H9 (cell line): ENCODE results near the gene TRIM54. TPM values are rescaled to one million over a fixed set of nuclear protein-coding genes. Genes with fewer than 3 reads are reported as not detected.

Experiments
- DNase-seq: peaks from one replicate; pipeline ENCODE4 v3.0.0-alpha.2; 2017
- H2AFZ ChIP-seq: one replicate; pipeline ENCODE4 v1.6.1; 2013; ENCODE audit warnings: mild to moderate bottlenecking, low read length, control low read depth, moderate library complexity
- H2AK5ac ChIP-seq: 2 replicates; pipeline ENCODE4 v1.6.1; 2013; ENCODE audit warnings: low read length, control low read depth, mixed read lengths; ENCODE audit not compliant: insufficient read length
- H2BK120ac ChIP-seq: one replicate; pipeline ENCODE4 v1.6.1; 2013; ENCODE audit warnings: low read depth, mild to moderate bottlenecking, low read length, control low read depth, inconsistent platforms; ENCODE audit not compliant: poor library complexity, severe bottlenecking
- H2BK12ac ChIP-seq: 2 replicates; pipeline ENCODE4 v1.6.1; 2013; ENCODE audit warnings: low read length, control low read depth, mixed read lengths, low read depth; ENCODE audit not compliant: insufficient read length
- H2BK15ac ChIP-seq: 2 replicates; pipeline ENCODE4 v1.6.1; 2013; ENCODE audit warnings: low read depth, low read length, control low read depth
- H2BK20ac ChIP-seq: one replicate; pipeline ENCODE4 v1.6.1; 2013; ENCODE audit warnings: low read depth, mild to moderate bottlenecking, low read length, control low read depth, inconsistent platforms; ENCODE audit not compliant: poor library complexity, severe bottlenecking
- H2BK5ac ChIP-seq: 2 replicates; pipeline ENCODE4 v1.6.1; 2013; ENCODE audit warnings: low read length, control low read depth, mixed read lengths; ENCODE audit not compliant: insufficient read length
- H3K14ac ChIP-seq: 2 replicates; pipeline ENCODE4 v1.6.1; 2013; ENCODE audit warnings: low read length, control low read depth; ENCODE audit not compliant: insufficient read depth
- H3K18ac ChIP-seq: 2 replicates; pipeline ENCODE4 v1.6.1; 2013; ENCODE audit warnings: low read depth, mild to moderate bottlenecking, mixed read lengths, low read length, control low read depth; ENCODE audit not compliant: insufficient read length
- H3K23ac ChIP-seq: 2 replicates; pipeline ENCODE4 v1.6.1; 2013; ENCODE audit warnings: low read length, control low read depth, mixed read lengths, low read depth; ENCODE audit not compliant: insufficient read length
- H3K23me2 ChIP-seq: 2 replicates; pipeline ENCODE4 v1.6.1; 2013; ENCODE audit warnings: low read depth, mild to moderate bottlenecking, mixed read lengths, low read length, control low read depth; ENCODE audit not compliant: insufficient read length, poor library complexity, severe bottlenecking
- H3K27ac ChIP-seq: 2 replicates; pipeline ENCODE4 v1.5.1; 2013; ENCODE audit warnings: low read length, control low read depth, mixed read lengths, low read depth; ENCODE audit not compliant: insufficient read length
- H3K27me3 ChIP-seq: 2 replicates; pipeline ENCODE4 v1.6.1; 2013; ENCODE audit warnings: low read length, control low read depth, inconsistent platforms; ENCODE audit not compliant: insufficient read depth
- H3K4ac ChIP-seq: 2 replicates; pipeline ENCODE4 v1.6.1; 2013; ENCODE audit warnings: low read depth, mild to moderate bottlenecking, control low read depth, inconsistent platforms, low read length, moderate library complexity
- H3K4me1 ChIP-seq: 2 replicates; pipeline ENCODE4 v1.6.1; 2013; ENCODE audit warnings: low read length, control low read depth, inconsistent platforms; ENCODE audit not compliant: insufficient read depth
- H3K4me2 ChIP-seq: 2 replicates; pipeline ENCODE4 v1.6.1; 2013; ENCODE audit warnings: low read length, control low read depth, mixed read lengths; ENCODE audit not compliant: insufficient read length, insufficient read depth
- H3K56ac ChIP-seq: 2 replicates; pipeline ENCODE4 v1.6.1; 2013; ENCODE audit warnings: low read depth, mild to moderate bottlenecking, mixed read lengths, low read length, control low read depth; ENCODE audit not compliant: insufficient read length
- H3K79me1 ChIP-seq: 2 replicates; pipeline ENCODE4 v1.6.1; 2013; ENCODE audit warnings: low read depth, mild to moderate bottlenecking, moderate library complexity, low read length, control low read depth, inconsistent platforms; ENCODE audit not compliant: insufficient read depth, poor library complexity, severe bottlenecking
- H3K79me2 ChIP-seq: 2 replicates; pipeline ENCODE4 v1.6.1; 2013; ENCODE audit warnings: low read length, control low read depth, inconsistent platforms; ENCODE audit not compliant: insufficient read depth
- H3K9ac ChIP-seq: 2 replicates; pipeline ENCODE4 v1.6.1; 2013; ENCODE audit warnings: low read length, control low read depth, mixed read lengths; ENCODE audit not compliant: insufficient read length; ENCODE audit errors: extremely low read depth
- H3K9me3 ChIP-seq: one replicate; pipeline ENCODE4 v1.6.1; 2013; ENCODE audit warnings: low read depth, low read length, inconsistent platforms; ENCODE audit not compliant: control insufficient read depth
- H3T11ph ChIP-seq: one replicate; pipeline ENCODE4 v1.6.1; 2013; ENCODE audit warnings: mild to moderate bottlenecking, low read length, control low read depth, inconsistent platforms
- H4K20me1 ChIP-seq: one replicate; pipeline ENCODE4 v1.6.1; 2013; ENCODE audit not compliant: control insufficient read depth, insufficient read length, insufficient read depth
- H4K5ac ChIP-seq: 2 replicates; pipeline ENCODE4 v1.6.1; 2013; ENCODE audit warnings: low read depth, mild to moderate bottlenecking, mixed read lengths, low read length, control low read depth; ENCODE audit not compliant: insufficient read length
- H4K8ac ChIP-seq: replicated peaks from 2 replicates; pipeline ENCODE4 v1.6.1; 2013; ENCODE audit warnings: low read length, control low read depth, mixed read lengths, low read depth; ENCODE audit not compliant: insufficient read length
- H4K91ac ChIP-seq: 2 replicates; pipeline ENCODE4 v1.6.1; 2013; ENCODE audit warnings: low read depth, mild to moderate bottlenecking, moderate library complexity, mixed read lengths, low read length, control low read depth; ENCODE audit not compliant: insufficient read length
- H3K27ac Mint-ChIP-seq, 3 experiments: 2 replicates in 2 of 3; 3 replicates in 1 of 3; pipeline ENCODE4 v1.8.0; 2020 to 2021; ENCODE audit warnings: mixed read lengths in 3 of 3, mild to moderate bottlenecking in 1 of 3, moderate library complexity in 1 of 3
- H3K27me3 Mint-ChIP-seq: 2 replicates; pipeline ENCODE4 v1.8.0; 2021; ENCODE audit warnings: low read depth, mild to moderate bottlenecking, moderate library complexity, mixed read lengths
- H3K36me3 Mint-ChIP-seq, 3 experiments: 2 replicates in 2 of 3; 3 replicates in 1 of 3; pipeline ENCODE4 v1.8.0; 2020 to 2021; ENCODE audit warnings: low read depth in 3 of 3, mixed read lengths in 3 of 3; ENCODE audit not compliant: insufficient read depth in 1 of 3
- H3K4me1 Mint-ChIP-seq, 2 experiments: 2 replicates each; pipeline ENCODE4 v1.8.0; 2020; ENCODE audit warnings: mixed read lengths in 2 of 2
- H3K4me3 Mint-ChIP-seq, 2 experiments: 2 replicates in 1 of 2; 3 replicates in 1 of 2; pipeline ENCODE4 v1.8.0; 2020 to 2021; ENCODE audit warnings: mild to moderate bottlenecking in 2 of 2, mixed read lengths in 2 of 2, moderate library complexity in 1 of 2
- H3K9me3 Mint-ChIP-seq, 2 experiments: 2 replicates in 1 of 2; 3 replicates in 1 of 2; pipeline ENCODE4 v1.8.0; 2020; ENCODE audit warnings: mild to moderate bottlenecking in 2 of 2, mixed read lengths in 2 of 2, moderate library complexity in 1 of 2
- CTCF ChIP-seq: fragments of 200-600 bp; sonication (generic); conservative IDR thresholded peaks from 3 replicates; pipeline ENCODE4 v1.8.0; 2021; ENCODE audit warnings: antibody characterized with exemption, mild to moderate bottlenecking
- WGBS: extraction: QIAGEN DNeasy Blood & Tissue Kit; methylation state at CpG from one replicate; pipeline ENCODE4 v1.1.7; 2013; ENCODE audit warnings: missing lambda C conversion rate, low lambda C conversion rate, mixed read lengths; ENCODE audit not compliant: insufficient read length; ENCODE audit errors: extremely low coverage; 5-methylcytosine and 5-hydroxymethylcytosine counted together
- total RNA-seq: library from RNA; stranded (reverse); gene quantifications from 2 replicates; pipeline ENCODE4 v1.2.1, GENCODE V29; 2021

The TRIM54 gene
- total RNA-seq, 1 experiment from 2014 or later: 5.0 TPM

- Histone ChIP-seq H3K23me2 (no peaks in the 10 kb centered on the region), H2BK5ac (no peak overlapping the region), H2BK20ac (no peak overlapping the region), H3K79me2 (no peaks in the 10 kb centered on the region), H2AFZ (no peak overlapping the region), H3K27ac (no peak overlapping the region), H4K91ac (no peak overlapping the region), H4K20me1 (no peaks in the 10 kb centered on the region), H2BK12ac (no peak overlapping the region), H3K9me3 (no peaks in the 10 kb centered on the region), H3K23ac (no peak overlapping the region), H2AK5ac (no peak overlapping the region), H3K4me1 (no peaks in the 10 kb centered on the region; the same call in 1 of the 2 replicates), H3K14ac (no peak overlapping the region), H3K4ac (no peak overlapping the region), H2BK15ac (no peak overlapping the region), H2BK120ac (no peak overlapping the region), H3K27me3 (no peaks in the 10 kb centered on the region), H3K18ac (no peak overlapping the region), H4K8ac (no peak overlapping the region), H3K9ac (no peak overlapping the region), H4K5ac (no peak overlapping the region), H3K56ac (no peak overlapping the region), H3T11ph (no peak overlapping the region), H3K79me1 (no peaks in the 10 kb centered on the region), H3K4me2 (no peak overlapping the region)
- WGBS: no CpG with 5 or more reads among the region's 5 CpGs
- peaks cover 23% of the 10 kb centered on the region in 2 experiments for H3K4me1 Mint-ChIP-seq
- DNase-seq: no peak
- H3K27me3 Mint-ChIP-seq: peaks cover 4% of the 10 kb centered on the region; the same call in 1 of the 2 replicates
- no peak overlapping the region for H3K27ac Mint-ChIP-seq
- no peaks in the 10 kb centered on the region for H3K36me3 Mint-ChIP-seq
- H3K4me3 Mint-ChIP-seq: no peak overlapping the region
- no peaks in the 10 kb centered on the region for H3K9me3 Mint-ChIP-seq
- TF ChIP-seq CTCF: no peak
These were observed 8.3 kb downstream of the TRIM54 start for GRCh38 chr2:27290549-27290948.
